CD14-positive monocyte (primary cell): Measurements from ENCODE around the gene JAG2. TPM values are rescaled to one million over a fixed set of nuclear protein-coding genes. Genes with fewer than 3 reads are reported as not detected.

Source experiments
- DNase-seq, 3 donors: peaks; one replicate each; pipeline ENCODE4 v3.0.0-alpha.2; 2011 to 2022
- H2AFZ ChIP-seq: 2 replicates; pipeline ENCODE4 v1.6.0; 2012; ENCODE audit warnings: mild to moderate bottlenecking, low read depth, low read length, inconsistent platforms; ENCODE audit not compliant: insufficient read depth, poor library complexity, severe bottlenecking
- H3K27ac ChIP-seq, 2 donors: 1 replicate in 1 of 2; 2 replicates in 1 of 2; pipeline ENCODE4 v1.5.1; 2012 to 2013; ENCODE audit warnings: low read length in 2 of 2, control low read depth in 1 of 2, inconsistent platforms in 1 of 2, low read depth in 1 of 2, mild to moderate bottlenecking in 1 of 2
- H3K27me3 ChIP-seq, 2 donors: one replicate each; pipeline versions ENCODE4 v1.6.0 to v1.6.1; 2011 to 2013; ENCODE audit warnings: low read length in 2 of 2; ENCODE audit not compliant: control insufficient read depth in 2 of 2, insufficient read depth in 2 of 2
- H3K36me3 ChIP-seq, 2 donors: replicated peaks in 1 of 2; 1 replicate in 1 of 2; 2 replicates in 1 of 2; pipeline versions ENCODE4 v1.5.1 to v1.6.1; 2012 to 2013; ENCODE audit warnings: low read length in 2 of 2, control low read depth in 1 of 2, inconsistent platforms in 1 of 2, mild to moderate bottlenecking in 1 of 2; ENCODE audit not compliant: insufficient read depth in 2 of 2, control insufficient read depth in 1 of 2
- H3K4me1 ChIP-seq, 2 donors: 1 replicate in 1 of 2; 2 replicates in 1 of 2; pipeline versions ENCODE4 v1.5.1 to v1.6.1; 2012 to 2013; ENCODE audit warnings: low read length in 2 of 2, control low read depth in 1 of 2, inconsistent platforms in 1 of 2, mild to moderate bottlenecking in 1 of 2, moderate library complexity in 1 of 2; ENCODE audit not compliant: insufficient read depth in 2 of 2, control insufficient read depth in 1 of 2
- H3K4me2 ChIP-seq: replicated peaks from 2 replicates; pipeline ENCODE3; 2012; ENCODE audit warnings: low read length, moderate library complexity, mild to moderate bottlenecking; ENCODE audit not compliant: poor library complexity, severe bottlenecking; ENCODE audit errors: extremely low read depth
- H3K4me3 ChIP-seq, 3 experiments: fragments of 200-600 bp in 1 of 3; sonication (generic) in 1 of 3; replicated peaks in 1 of 3; 1 replicate in 2 of 3; 2 replicates in 1 of 3; pipeline ENCODE4 v1.5.1; 2011 to 2013; ENCODE audit warnings: low read length in 3 of 3, mild to moderate bottlenecking in 3 of 3, control low read depth in 2 of 3, low read depth in 2 of 3, inconsistent platforms in 1 of 3, moderate library complexity in 1 of 3
- H3K79me2 ChIP-seq: 2 replicates; pipeline ENCODE4 v1.6.0; 2012; ENCODE audit warnings: mild to moderate bottlenecking, control low read depth, inconsistent platforms, low read length, moderate library complexity; ENCODE audit not compliant: insufficient read depth
- H3K9ac ChIP-seq: 2 replicates; pipeline ENCODE4 v1.6.0; 2017; ENCODE audit warnings: low read length, mild to moderate bottlenecking; ENCODE audit not compliant: insufficient read depth, poor library complexity, severe bottlenecking
- H3K9me3 ChIP-seq, 2 donors: replicated peaks in 1 of 2; 1 replicate in 1 of 2; 2 replicates in 1 of 2; pipeline versions ENCODE4 v1.5.1 to v1.6.1; 2012 to 2013; ENCODE audit warnings: low read length in 2 of 2, control low read depth in 1 of 2; ENCODE audit not compliant: control insufficient read depth in 1 of 2, insufficient read depth in 1 of 2
- H4K20me1 ChIP-seq: 2 replicates; pipeline ENCODE4 v1.6.0; 2012; ENCODE audit warnings: mild to moderate bottlenecking, low read length, control low read depth, moderate library complexity; ENCODE audit not compliant: insufficient read depth
- H3K27ac Mint-ChIP-seq, 7 donors: one replicate each; pipeline ENCODE4 v1.8.0; 2020; ENCODE audit warnings: mild to moderate bottlenecking in 7 of 7, mixed read lengths in 7 of 7, moderate library complexity in 6 of 7, inconsistent platforms in 2 of 7
- H3K27me3 Mint-ChIP-seq, 3 donors: one replicate each; pipeline ENCODE4 v1.8.0; 2021 to 2022; ENCODE audit warnings: low read depth in 3 of 3, mild to moderate bottlenecking in 3 of 3, mixed read lengths in 3 of 3, moderate library complexity in 3 of 3, inconsistent platforms in 1 of 3
- H3K36me3 Mint-ChIP-seq, 2 donors: one replicate each; pipeline ENCODE4 v1.8.0; 2020; ENCODE audit warnings: mixed read lengths in 2 of 2, inconsistent platforms in 1 of 2, mild to moderate bottlenecking in 1 of 2
- H3K4me1 Mint-ChIP-seq: one replicate; pipeline ENCODE4 v1.8.0; 2020; ENCODE audit warnings: mild to moderate bottlenecking, mixed read lengths
- H3K4me3 Mint-ChIP-seq, 2 donors: one replicate each; pipeline ENCODE4 v1.8.0; 2020; ENCODE audit warnings: mild to moderate bottlenecking in 2 of 2, mixed read lengths in 2 of 2, moderate library complexity in 1 of 2
- H3K9me3 Mint-ChIP-seq, 7 donors: one replicate each; pipeline ENCODE4 v1.8.0; 2020 to 2022; ENCODE audit warnings: mixed read lengths in 7 of 7, mild to moderate bottlenecking in 6 of 7, moderate library complexity in 6 of 7, inconsistent platforms in 2 of 7
- CTCF ChIP-seq: fragments of 200-600 bp; IDR thresholded peaks from one replicate; pipeline ENCODE4 v1.8.0; 2022; ENCODE audit warnings: antibody characterized with exemption, mild to moderate bottlenecking
- WGBS: methylation state at CpG from one replicate; pipeline ENCODE4 v1.1.5; 2013; ENCODE audit warnings: missing lambda C conversion rate; ENCODE audit not compliant: insufficient coverage; 5-methylcytosine and 5-hydroxymethylcytosine counted together
- intact Hi-C, 2 donors: fragments of 100-400 bp; cut with micrococcal nuclease; formaldehyde crosslinking; loops; one replicate each; pipeline versions ENCODE4 v1.15.0 to v1.15.1; 2023
- polyA plus RNA-seq, 3 donors: library from polyadenylated mRNA; depleted of rRNA in 1 of 3; unstranded in 2 of 3; stranded (reverse) in 1 of 3; fragments of 300-500 nt in 2 of 3; fragments of >200 nt in 1 of 3; fragmentation: Illumina TruSeq in 2 of 3; gene quantifications; 1 replicate in 2 of 3; 2 replicates in 1 of 3; pipeline ENCODE4 v1.2.3, GENCODE V29; 2012 to 2021

JAG2 gene
- polyA plus RNA-seq, 3 donors = 1.2 TPM; not detected in 2

DNA sequence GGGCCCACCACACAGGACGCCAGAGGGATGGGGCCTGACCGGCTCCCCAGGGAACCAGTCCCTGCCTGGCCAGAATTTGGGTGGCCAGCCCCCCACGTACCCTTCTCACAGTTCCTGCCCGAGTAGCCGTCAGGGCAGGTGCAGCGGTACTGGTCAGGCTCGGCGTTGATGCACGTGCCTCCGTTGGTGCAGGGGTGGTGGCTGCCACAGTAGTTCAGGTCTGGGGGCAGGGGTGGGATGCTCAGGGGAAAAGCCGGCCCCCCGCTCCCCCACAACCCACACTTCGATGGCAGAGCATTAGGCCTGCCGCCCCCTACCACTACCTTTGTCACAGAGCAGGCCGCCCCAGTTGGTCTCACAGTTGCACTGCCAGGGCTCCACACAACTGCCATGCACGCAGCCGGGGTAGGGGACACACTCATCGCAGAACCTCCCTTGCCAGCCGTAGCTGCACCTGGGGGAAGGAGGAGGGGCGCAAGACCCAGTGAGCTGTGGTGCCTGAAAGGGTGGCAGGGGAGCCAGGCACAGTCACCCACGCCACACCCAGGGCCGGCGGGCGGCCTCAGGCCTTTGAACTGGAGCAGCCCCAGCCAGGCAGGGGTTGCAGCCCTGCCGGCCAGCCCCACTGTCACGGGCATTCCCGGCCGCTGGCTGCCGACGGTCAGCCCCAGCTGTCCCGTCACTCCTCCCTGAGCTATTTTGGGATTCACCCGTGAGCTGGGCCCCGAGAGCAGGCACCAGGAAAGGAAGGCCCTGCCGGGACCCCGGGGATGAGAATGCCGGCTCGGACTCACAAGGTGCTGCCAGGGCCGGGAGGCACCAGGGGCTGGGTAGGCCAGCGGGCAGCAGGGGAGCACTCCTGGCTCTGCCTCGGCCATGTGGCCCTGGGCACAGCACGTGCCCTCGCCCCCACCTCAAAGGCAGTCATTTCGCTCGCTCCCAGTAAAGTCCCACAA lies 16.5 kb downstream of the JAG2 start:
- H3K4me3 Mint-ChIP-seq = no peak overlapping the region
- Histone ChIP-seq H2AFZ (no peak overlapping the region), H4K20me1 (no peaks in the 10 kb centered on the region), H3K4me2 (no peak overlapping the region), H3K27me3 (no peaks in the 10 kb centered on the region), H3K36me3 (no peaks in the 10 kb centered on the region), H3K79me2 (no peaks in the 10 kb centered on the region), H3K4me3 (no peak overlapping the region), H3K4me1 (no peaks in the 10 kb centered on the region), H3K27ac (no peak overlapping the region), H3K9me3 (no peaks in the 10 kb centered on the region), H3K9ac (no peak overlapping the region)
- peaks cover 0 to 10% (median 4%) of the 10 kb centered on the region in 3 donors for H3K27me3 Mint-ChIP-seq
- no peaks in the 10 kb centered on the region for H3K4me1 Mint-ChIP-seq
- no peak for DNase-seq
- no peak overlapping the region for H3K27ac Mint-ChIP-seq
- intact Hi-C loops = no loop called here
- H3K9me3 Mint-ChIP-seq = peaks cover 0 to 1% (median 0%) of the 10 kb centered on the region in 7 donors
- 93% methylated on average over 33 of the region's 44 CpGs for WGBS
- TF ChIP-seq CTCF = no peak
- no peaks in the 10 kb centered on the region for H3K36me3 Mint-ChIP-seq

DNA sequence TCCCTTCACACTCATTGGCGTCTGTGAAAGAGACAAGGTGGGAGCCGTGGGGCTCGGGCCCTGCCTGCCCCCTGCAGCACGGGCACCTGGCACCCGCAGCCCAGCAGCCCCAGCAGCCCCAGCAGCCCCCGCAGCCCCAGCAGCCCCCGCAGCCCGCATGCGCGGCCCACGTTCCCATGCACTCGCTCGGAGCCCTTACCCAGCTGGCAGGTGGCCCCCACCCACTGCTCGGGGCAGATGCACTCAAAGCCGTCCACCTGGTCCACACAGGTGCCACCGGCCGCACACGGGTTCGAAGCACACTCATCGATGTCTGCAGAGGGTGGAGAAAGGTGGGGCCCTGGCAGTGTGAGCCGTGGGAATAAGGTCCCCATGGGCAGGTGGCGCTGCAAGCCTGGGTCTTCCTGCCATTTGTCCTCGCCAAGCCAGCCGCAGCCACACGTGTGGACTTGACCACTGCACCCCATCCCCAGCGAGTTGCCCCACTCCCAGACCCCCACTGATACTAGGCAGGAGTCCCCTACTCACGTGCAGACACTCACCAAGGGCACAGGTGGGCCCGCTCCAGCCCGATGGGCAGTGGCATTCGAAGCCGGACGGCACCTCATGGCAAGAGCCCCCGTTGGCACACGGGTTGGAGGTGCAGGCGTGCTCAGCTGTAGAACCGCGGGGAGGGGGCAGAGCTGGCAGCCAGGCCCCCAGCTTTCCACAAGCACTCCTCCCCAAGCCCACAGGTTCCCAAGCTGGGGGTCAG lies 17.3 kb downstream of the JAG2 start:
- Histone ChIP-seq H3K27me3 (no peaks in the 10 kb centered on the region), H3K79me2 (no peaks in the 10 kb centered on the region), H3K27ac (no peak overlapping the region), H2AFZ (no peak overlapping the region), H3K4me1 (no peaks in the 10 kb centered on the region), H3K36me3 (no peaks in the 10 kb centered on the region), H3K9ac (no peak overlapping the region), H3K4me3 (no peak overlapping the region), H3K9me3 (no peaks in the 10 kb centered on the region), H4K20me1 (no peaks in the 10 kb centered on the region), H3K4me2 (no peak overlapping the region)
- Mint-ChIP-seq H3K4me3 (no peak overlapping the region), H3K27ac (no peak overlapping the region), H3K36me3 (no peaks in the 10 kb centered on the region), H3K4me1 (no peaks in the 10 kb centered on the region), H3K9me3 (peaks cover 0 to 1% (median 0%) of the 10 kb centered on the region in 7 donors), H3K27me3 (peaks cover 0 to 9% (median 3%) of the 10 kb centered on the region in 3 donors)
- 90% methylated on average over 33 of the region's 37 CpGs for WGBS
- TF ChIP-seq CTCF = no peak
- no peak for DNase-seq
- intact Hi-C loops = no loop called here
